Activated naive CD8-positive, alpha-beta T cell treated with anti-CD3 and anti-CD28 coated beads for 36 hours (primary cell): ENCODE results near the gene FUCA2. TPM values are rescaled to one million over a fixed set of nuclear protein-coding genes. Genes with fewer than 3 reads are reported as not detected.
A peak's percentile ranks its signal among the peaks of the same experiment; 100 is the strongest.

ENCODE experiments used
- DNase-seq: peaks from one replicate; pipeline ENCODE4 v3.0.0; 2021
- H3K27ac Mint-ChIP-seq: one replicate; pipeline ENCODE4 v1.8.0; 2022; ENCODE audit warnings: mild to moderate bottlenecking, moderate library complexity, mixed read lengths
- H3K27me3 Mint-ChIP-seq: one replicate; pipeline ENCODE4 v1.8.0; 2022; ENCODE audit warnings: mild to moderate bottlenecking, mixed read lengths
- H3K36me3 Mint-ChIP-seq: one replicate; pipeline ENCODE4 v1.8.0; 2021; ENCODE audit warnings: mild to moderate bottlenecking, mixed read lengths
- H3K4me1 Mint-ChIP-seq: one replicate; pipeline ENCODE4 v1.8.0; 2021; ENCODE audit warnings: mixed read lengths
- H3K4me3 Mint-ChIP-seq: one replicate; pipeline ENCODE4 v1.8.0; 2022; ENCODE audit warnings: mild to moderate bottlenecking, moderate library complexity, mixed read lengths
- H3K9me3 Mint-ChIP-seq: one replicate; pipeline ENCODE4 v1.8.0; 2022; ENCODE audit warnings: mixed read lengths
- total RNA-seq, 2 experiments: library from RNA; stranded (reverse); gene quantifications; one replicate each; pipeline ENCODE4 v1.2.3, GENCODE V29; 2021

FUCA2 gene, protein sequence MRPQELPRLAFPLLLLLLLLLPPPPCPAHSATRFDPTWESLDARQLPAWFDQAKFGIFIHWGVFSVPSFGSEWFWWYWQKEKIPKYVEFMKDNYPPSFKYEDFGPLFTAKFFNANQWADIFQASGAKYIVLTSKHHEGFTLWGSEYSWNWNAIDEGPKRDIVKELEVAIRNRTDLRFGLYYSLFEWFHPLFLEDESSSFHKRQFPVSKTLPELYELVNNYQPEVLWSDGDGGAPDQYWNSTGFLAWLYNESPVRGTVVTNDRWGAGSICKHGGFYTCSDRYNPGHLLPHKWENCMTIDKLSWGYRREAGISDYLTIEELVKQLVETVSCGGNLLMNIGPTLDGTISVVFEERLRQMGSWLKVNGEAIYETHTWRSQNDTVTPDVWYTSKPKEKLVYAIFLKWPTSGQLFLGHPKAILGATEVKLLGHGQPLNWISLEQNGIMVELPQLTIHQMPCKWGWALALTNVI
- total RNA-seq = 1 to 10 TPM; 8.4 to 9.1 TPM

GRCh38 chr6:143510991-143511891, at the start of gene FUCA2:
Gene FUCA2, minus strand, starts transcription at chr6:143511720. Its CDS starts 86 bp downstream, at chr6:143511634.
- DNase-seq = peak; percentile 63
- peak within 1 kb of the TSS; percentile 88 for H3K27ac Mint-ChIP-seq
- H3K27me3 Mint-ChIP-seq = no peaks in the 10 kb centered on the region
- peaks cover 4% of the 10 kb centered on the region for H3K9me3 Mint-ChIP-seq
- H3K4me1 Mint-ChIP-seq = peaks cover 4% of the 10 kb centered on the region
- H3K4me3 Mint-ChIP-seq = peak within 1 kb of the TSS; percentile 83
- H3K36me3 Mint-ChIP-seq = peaks cover 18% of the 10 kb centered on the region

GRCh38 chr6:143561105-143561704, 49.7 kb upstream of the FUCA2 start:
- Mint-ChIP-seq H3K36me3 (no peaks in the 10 kb centered on the region), H3K4me1 (no peaks in the 10 kb centered on the region), H3K27me3 (no peaks in the 10 kb centered on the region), H3K9me3 (no peaks in the 10 kb centered on the region), H3K4me3 (no peak overlapping the region), H3K27ac (no peak overlapping the region)
- no peak for DNase-seq

DNA sequence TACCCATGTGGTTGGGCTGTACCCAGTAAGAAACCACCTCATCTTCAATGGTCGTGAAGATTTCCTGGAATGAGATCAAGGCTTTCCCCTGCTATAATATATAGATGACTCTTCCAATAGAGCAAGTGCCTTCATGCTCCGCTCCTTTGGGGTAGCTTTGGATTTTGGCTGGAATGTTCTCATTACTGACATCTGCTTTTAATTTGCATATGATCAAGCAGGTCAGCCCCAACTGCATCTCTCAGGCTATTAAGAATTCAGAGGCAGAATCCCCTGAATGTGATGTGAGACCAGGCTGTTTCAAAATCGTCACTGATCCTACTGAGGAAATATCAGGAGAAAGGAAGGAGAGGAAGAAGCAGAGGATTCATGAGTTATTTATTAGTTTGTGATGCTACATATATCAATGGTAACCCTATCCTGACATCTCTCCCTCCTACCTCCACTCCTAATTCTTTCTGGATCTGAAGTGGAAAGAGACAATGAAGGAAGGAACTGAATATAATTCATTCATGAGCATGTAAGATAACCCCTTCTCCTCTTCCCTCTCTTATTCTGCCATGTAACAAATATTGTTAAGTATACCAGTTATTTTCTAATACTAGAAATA, 47.6 kb upstream of the FUCA2 start:
- Mint-ChIP-seq H3K36me3 (no peaks in the 10 kb centered on the region), H3K4me1 (peaks cover 13% of the 10 kb centered on the region)

GRCh38 chr6:143556529-143556928, 45.0 kb upstream of the FUCA2 start:
- H3K27ac Mint-ChIP-seq = no peak overlapping the region
- DNase-seq = no peak
- no peaks in the 10 kb centered on the region for H3K9me3 Mint-ChIP-seq
- peaks cover 17% of the 10 kb centered on the region for H3K4me1 Mint-ChIP-seq
- no peak overlapping the region for H3K4me3 Mint-ChIP-seq
- peaks cover 1% of the 10 kb centered on the region for H3K36me3 Mint-ChIP-seq
- no peaks in the 10 kb centered on the region for H3K27me3 Mint-ChIP-seq

More for the DNA sequence above, 47.6 kb upstream of the FUCA2 start:
- H3K27me3 Mint-ChIP-seq = no peaks in the 10 kb centered on the region
- H3K9me3 Mint-ChIP-seq = no peaks in the 10 kb centered on the region
- DNase-seq = no peak
- H3K27ac Mint-ChIP-seq = no peak overlapping the region
- H3K4me3 Mint-ChIP-seq = no peak overlapping the region

- no peak for DNase-seq
- peaks cover 17% of the 10 kb centered on the region for H3K4me1 Mint-ChIP-seq
- peaks cover 1% of the 10 kb centered on the region for H3K36me3 Mint-ChIP-seq
- no peaks in the 10 kb centered on the region for H3K27me3 Mint-ChIP-seq
- no peaks in the 10 kb centered on the region for H3K9me3 Mint-ChIP-seq
- H3K4me3 Mint-ChIP-seq = peak overlapping the region; percentile 40
- no peak overlapping the region for H3K27ac Mint-ChIP-seq
Measured at GRCh38 chr6:143555582-143555981, 44.1 kb upstream of the FUCA2 start.

GRCh38 chr6:143555071-143555492, 43.6 kb upstream of the FUCA2 start:
- H3K36me3 Mint-ChIP-seq = peaks cover 1% of the 10 kb centered on the region
- peak overlapping the region; percentile 26 for H3K4me3 Mint-ChIP-seq
- no peak for DNase-seq
- no peak overlapping the region for H3K27ac Mint-ChIP-seq
- no peaks in the 10 kb centered on the region for H3K27me3 Mint-ChIP-seq
- H3K9me3 Mint-ChIP-seq = no peaks in the 10 kb centered on the region
- H3K4me1 Mint-ChIP-seq = peaks cover 17% of the 10 kb centered on the region

DNA sequence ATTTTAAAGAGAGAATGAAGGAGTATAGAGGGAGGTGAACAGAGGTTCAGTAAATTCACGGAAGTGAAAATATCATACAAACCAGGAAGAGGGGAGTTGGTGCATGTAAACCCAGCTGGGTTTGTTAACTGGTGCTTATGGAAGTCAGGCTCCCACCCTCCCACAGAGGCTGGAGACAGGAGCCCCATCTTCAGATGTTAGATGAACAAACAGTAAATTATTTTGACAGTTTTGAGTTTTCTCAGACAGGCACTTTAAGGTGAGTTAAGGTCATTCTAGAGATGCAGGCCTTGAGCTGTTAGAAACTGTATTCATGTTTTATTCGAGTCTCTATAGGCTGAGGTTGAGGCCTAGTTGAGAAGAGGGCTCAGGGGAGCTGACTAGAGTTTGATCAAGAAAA, 41.8 kb upstream of the FUCA2 start:
- Mint-ChIP-seq H3K4me3 (no peak overlapping the region), H3K27me3 (no peaks in the 10 kb centered on the region), H3K27ac (no peak overlapping the region), H3K4me1 (peaks cover 17% of the 10 kb centered on the region), H3K36me3 (peaks cover 1% of the 10 kb centered on the region), H3K9me3 (no peaks in the 10 kb centered on the region)
- DNase-seq = no peak

- Mint-ChIP-seq H3K4me1 (peaks cover 22% of the 10 kb centered on the region), H3K4me3 (no peak overlapping the region), H3K9me3 (no peaks in the 10 kb centered on the region), H3K27ac (no peak overlapping the region), H3K36me3 (peaks cover 1% of the 10 kb centered on the region), H3K27me3 (no peaks in the 10 kb centered on the region)
- no peak for DNase-seq
Measured at GRCh38 chr6:143549949-143550268, 38.4 kb upstream of the FUCA2 start.

- Mint-ChIP-seq H3K9me3 (no peaks in the 10 kb centered on the region), H3K27ac (no peak overlapping the region), H3K27me3 (no peaks in the 10 kb centered on the region), H3K4me1 (peaks cover 18% of the 10 kb centered on the region), H3K4me3 (no peak overlapping the region), H3K36me3 (peaks cover 1% of the 10 kb centered on the region)
- no peak for DNase-seq
Measured at GRCh38 chr6:143549221-143549948, 37.9 kb upstream of the FUCA2 start.

GRCh38 chr6:143546599-143546998, 35.1 kb upstream of the FUCA2 start:
- H3K9me3 Mint-ChIP-seq = no peaks in the 10 kb centered on the region

DNA sequence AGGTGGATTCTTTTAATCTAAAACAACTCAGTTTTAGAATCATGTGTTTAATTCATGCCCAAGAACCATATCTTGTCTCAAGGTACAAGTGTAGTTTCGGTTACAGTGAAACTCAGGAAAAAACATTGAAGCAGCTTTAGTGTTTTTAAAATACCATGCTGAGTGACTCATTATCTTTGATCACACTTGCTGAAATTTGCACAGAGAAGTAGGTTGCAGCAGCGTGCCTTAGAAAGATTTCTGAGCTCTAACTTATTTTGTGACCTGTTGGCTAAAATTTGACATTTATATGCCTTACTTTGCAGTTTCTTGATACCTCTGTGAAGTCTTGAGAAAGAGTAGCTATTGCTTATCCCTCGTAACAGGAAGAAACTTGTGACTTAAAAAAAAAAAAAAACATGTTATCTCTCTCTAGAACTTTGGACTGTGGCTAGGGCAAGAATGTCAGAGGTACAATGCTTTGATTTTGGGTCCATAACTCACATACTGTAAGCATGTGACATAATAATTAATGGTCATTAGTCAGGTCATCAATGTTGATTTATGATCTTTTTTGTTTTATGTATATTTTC, 34.5 kb upstream of the FUCA2 start:
- Mint-ChIP-seq H3K4me1 (peaks cover 14% of the 10 kb centered on the region), H3K4me3 (no peak overlapping the region), H3K27ac (peak overlapping the region; percentile 21), H3K36me3 (no peaks in the 10 kb centered on the region), H3K9me3 (no peaks in the 10 kb centered on the region), H3K27me3 (no peaks in the 10 kb centered on the region)
- no peak for DNase-seq

More at GRCh38 chr6:143546599-143546998, 35.1 kb upstream of the FUCA2 start:
- Mint-ChIP-seq H3K4me3 (no peak overlapping the region), H3K4me1 (peaks cover 14% of the 10 kb centered on the region), H3K27ac (no peak overlapping the region), H3K36me3 (no peaks in the 10 kb centered on the region), H3K27me3 (no peaks in the 10 kb centered on the region)
- no peak for DNase-seq

DNA sequence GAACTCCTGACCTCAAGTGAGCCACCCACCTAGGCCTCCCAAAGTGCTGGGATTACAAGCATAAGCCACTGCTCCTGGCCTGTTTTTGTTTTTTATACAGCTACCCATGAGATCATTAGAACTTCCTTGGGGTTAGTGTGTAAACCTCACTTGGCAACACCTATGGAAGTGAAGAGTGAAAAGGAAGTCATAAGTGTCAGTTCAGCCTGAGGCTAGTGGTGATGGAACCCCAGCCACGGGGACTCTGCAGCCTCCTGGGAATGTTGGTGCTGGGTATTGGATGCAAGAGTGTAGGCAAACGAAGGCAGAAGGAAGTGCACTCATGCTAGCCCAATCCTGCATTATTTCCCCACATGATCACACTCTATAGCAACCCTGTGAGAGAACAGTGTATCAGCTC, 33.6 kb upstream of the FUCA2 start:
- Mint-ChIP-seq H3K4me3 (no peak overlapping the region), H3K27me3 (peaks cover 2% of the 10 kb centered on the region), H3K27ac (no peak overlapping the region)

GRCh38 chr6:143544011-143544696, 32.6 kb upstream of the FUCA2 start:
- Mint-ChIP-seq H3K9me3 (no peaks in the 10 kb centered on the region), H3K4me1 (peaks cover 14% of the 10 kb centered on the region), H3K4me3 (no peak overlapping the region), H3K27me3 (peaks cover 6% of the 10 kb centered on the region), H3K27ac (no peak overlapping the region), H3K36me3 (no peaks in the 10 kb centered on the region)
- no peak for DNase-seq

More for the DNA sequence above, 33.6 kb upstream of the FUCA2 start:
- Mint-ChIP-seq H3K4me1 (peaks cover 14% of the 10 kb centered on the region), H3K36me3 (no peaks in the 10 kb centered on the region), H3K9me3 (no peaks in the 10 kb centered on the region)
- no peak for DNase-seq
